Kidney glomerular epithelial cell (primary cell): ENCODE data around the gene WDR7.

Source experiments
- DNase-seq: peaks from one replicate; lab custom pipeline; 2025; lab: John Stamatoyannopoulos, UW

The WDR7 gene

DNA sequence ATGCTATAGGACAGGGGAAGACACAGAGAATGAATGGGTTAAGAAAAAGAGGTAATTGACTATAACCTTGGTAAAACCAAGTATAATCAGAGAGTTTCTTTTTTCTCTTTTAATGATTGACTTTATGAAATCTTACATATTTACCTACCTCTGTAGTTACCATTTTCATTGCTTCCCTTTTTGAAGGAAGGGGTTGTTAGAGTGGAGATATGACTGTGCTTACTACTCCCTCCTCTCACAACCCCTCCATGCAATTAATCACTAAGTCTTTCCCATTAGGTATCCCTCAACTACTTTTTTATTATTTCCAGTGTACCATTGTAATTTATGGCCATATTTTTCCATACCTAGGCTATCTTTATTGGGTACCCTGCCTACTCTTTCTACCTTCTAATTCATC, 71.4 kb downstream of the WDR7 start:
- DNase-seq: no peak

DNA sequence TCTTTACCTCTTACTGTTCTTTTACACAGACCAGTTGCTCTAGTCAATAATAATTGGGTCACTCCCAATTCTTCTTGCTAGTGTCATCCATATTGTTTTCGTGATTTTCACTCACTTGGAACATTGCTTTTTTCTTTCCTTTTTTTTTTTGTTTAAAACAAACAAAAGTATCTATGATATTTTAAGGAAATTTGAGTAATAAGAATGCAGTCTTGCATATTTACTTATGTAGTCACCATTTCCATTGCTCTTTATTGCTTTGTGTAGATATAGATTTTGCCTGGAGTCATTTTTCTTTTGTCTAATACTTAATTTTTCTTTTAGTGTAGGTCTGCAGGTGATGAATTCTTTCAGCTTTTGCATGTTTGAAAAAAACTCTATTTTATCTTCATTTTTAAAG, 71.9 kb downstream of the WDR7 start:
- DNase-seq: no peak

- DNase-seq: no peak
Measured at GRCh38 chr18:56723706-56724105, 72.5 kb downstream of the WDR7 start.

DNA sequence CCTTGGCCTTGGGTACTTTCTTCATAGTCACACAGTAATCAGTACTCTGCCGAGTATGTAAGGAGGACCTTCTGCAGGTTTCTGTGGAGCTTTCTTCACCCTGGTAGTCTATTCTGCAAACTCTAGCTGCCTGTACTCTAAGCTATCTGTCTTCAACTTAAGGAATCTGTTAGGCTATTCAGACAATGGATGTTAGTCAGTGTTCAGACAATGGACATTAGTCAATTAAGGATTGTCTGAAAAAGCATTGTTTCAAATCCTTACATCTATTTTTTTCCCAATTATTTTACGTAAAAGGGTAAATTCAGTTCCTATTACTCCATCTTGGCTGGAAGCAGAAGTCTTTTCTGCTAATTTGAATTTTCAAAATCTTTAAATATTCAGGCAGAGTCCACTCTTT, 75.7 kb downstream of the WDR7 start:
- DNase-seq: no peak

GRCh38 chr18:56727399-56727798, 76.2 kb downstream of the WDR7 start:
- DNase-seq: no peak

- DNase-seq: no peak
Measured at GRCh38 chr18:56728741-56729140, 77.6 kb downstream of the WDR7 start.

- DNase-seq: no peak
Measured at GRCh38 chr18:56738184-56738583, 87.0 kb downstream of the WDR7 start.

GRCh38 chr18:56739731-56740130, 88.6 kb downstream of the WDR7 start:
- no peak for DNase-seq

- DNase-seq: no peak
Measured at GRCh38 chr18:56740645-56741044, 89.5 kb downstream of the WDR7 start.

- no peak for DNase-seq
Measured at GRCh38 chr18:56741685-56742084, 90.5 kb downstream of the WDR7 start.

DNA sequence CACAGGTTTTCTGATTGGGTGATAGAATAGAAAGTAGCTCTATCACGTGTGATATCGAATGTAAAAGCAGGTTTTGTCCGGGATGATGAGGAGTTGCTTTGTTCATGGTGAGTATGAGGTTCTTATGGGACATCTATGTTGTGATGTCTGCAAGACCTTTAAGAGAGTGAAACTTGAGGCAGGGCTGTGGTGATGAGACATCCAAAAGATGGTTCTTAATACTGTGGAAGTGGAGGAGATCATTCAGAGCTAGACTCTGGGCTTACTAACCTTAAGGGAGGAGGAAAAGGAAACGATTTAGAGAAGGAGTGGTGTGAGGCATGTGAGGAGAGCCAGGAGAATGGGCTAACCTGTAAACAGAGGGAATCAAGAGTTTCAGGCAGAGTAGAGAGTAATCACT, 92.0 kb downstream of the WDR7 start:
- DNase-seq: no peak

DNA sequence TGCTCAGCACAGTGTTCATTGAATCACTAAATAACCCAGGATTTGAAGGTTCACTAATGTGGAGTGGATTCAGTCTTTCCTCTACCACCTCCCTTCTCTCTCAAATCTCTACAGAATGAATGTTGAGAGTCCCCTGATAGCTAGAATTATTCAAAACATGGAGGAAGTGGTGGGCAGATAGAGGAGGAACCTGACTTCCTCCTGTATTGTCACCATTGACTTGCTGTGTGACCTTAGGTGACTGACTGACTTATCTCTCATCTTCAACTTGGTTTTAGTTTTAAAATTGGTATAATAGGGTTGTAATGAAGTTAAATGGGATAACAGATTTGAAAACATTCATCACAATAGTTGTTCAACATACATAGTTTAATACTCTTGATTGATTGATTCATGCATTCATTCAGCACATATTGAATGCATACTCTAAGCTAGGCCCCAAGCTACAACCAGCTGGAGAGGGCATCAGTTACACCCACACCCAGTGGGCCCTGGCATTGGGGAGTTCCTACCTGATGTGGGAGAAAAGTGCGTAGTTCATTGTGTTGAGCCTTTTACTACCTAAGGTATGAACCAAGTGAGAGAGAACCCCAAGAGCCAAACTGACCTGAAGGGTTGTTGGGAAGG, 96.0 kb downstream of the WDR7 start:
- no peak for DNase-seq

GRCh38 chr18:56747857-56748256, 96.7 kb downstream of the WDR7 start:
- DNase-seq: no peak

DNA sequence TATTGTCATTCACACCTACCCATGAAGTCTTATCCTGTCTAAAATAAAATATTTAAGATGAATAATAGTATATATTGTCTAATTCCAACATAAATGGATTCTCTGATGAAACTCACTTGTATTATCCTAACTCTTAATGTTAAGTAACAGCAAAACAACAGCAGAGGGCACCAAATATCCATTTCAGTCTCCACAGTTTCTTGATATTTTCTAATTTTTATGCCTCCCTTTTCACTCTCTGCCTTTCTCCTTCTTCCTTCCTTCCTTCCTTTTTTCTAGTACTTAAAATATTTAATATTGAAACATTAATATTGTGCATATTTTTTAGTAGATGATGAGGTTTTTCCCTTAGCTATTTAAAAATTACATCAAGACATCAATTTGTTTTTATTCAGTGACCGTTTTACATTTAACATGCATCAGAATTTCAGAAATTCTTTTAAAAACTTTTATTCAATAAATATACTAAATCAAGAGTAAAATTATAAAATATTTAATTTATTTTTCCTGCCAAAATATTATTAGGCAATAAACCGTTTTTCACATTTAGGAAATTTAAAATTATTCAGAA, 97.6 kb downstream of the WDR7 start:
- DNase-seq: peak; percentile 35

GRCh38 chr18:56756966-56757365, 105.8 kb downstream of the WDR7 start:
- no peak for DNase-seq

DNA sequence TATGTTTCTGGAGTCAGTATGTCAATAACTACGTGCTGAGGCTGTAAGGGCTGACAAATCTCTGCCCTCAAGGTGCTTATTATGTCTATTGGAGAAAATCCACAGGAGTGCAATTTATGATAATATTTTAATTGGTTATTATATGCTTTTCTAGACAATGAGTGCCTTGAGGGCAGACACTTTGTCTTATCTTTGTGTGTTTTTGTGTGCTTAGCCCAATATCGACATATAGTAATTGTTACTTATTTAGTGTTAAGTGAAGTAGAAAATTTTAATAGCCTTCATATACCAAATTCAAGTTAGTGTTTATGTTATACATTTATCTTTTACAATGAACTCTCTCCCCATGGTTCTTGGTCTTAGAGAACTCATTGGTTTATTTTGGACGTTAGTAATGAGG, 118.9 kb downstream of the WDR7 start:
- DNase-seq: no peak

GRCh38 chr18:56770873-56771272, 119.7 kb downstream of the WDR7 start:
- no peak for DNase-seq

- no peak for DNase-seq
Measured at GRCh38 chr18:56775701-56776100, 124.5 kb downstream of the WDR7 start.

DNA sequence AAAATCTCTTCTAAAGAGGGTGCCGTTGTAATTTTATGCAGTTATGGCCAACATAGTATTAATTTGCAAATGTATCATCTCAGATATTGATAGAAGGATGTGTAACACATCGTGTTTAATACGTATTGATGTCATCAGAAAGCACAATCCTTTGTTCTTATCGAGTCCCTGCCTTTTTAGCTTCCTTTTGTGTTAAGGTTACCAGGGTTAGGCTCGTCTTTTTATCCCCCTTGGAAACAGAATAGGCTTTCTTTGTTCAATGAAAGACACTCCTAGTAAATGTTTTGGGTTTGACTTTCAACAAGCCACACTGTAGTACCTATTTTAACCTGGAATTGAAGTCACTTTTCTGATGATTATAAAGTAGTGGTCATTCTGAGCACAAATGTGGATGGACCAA, 136.2 kb downstream of the WDR7 start:
- DNase-seq: no peak

- DNase-seq: peak; percentile 18
Measured at GRCh38 chr18:56789004-56789888, 138.1 kb downstream of the WDR7 start.

GRCh38 chr18:56789889-56790180, 138.7 kb downstream of the WDR7 start:
- DNase-seq: no peak

DNA sequence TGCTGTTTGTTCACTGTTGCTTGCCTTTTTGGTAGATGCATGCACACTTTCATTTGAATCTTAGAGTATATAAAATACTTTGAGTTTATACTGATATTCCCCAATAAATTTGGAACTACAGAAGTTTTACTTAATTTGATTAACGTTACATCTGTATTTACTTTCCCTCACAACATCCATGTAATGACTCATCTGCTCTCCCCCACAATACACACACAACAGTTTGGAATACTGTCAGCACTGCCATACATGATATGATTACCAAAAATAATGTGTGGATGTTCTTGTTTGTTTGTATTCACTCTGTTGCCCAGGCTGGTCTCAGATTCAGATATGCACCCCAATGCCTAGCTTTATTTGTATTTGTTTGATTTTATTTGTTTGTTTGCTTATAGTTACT, 144.2 kb downstream of the WDR7 start:
- no peak for DNase-seq

DNA sequence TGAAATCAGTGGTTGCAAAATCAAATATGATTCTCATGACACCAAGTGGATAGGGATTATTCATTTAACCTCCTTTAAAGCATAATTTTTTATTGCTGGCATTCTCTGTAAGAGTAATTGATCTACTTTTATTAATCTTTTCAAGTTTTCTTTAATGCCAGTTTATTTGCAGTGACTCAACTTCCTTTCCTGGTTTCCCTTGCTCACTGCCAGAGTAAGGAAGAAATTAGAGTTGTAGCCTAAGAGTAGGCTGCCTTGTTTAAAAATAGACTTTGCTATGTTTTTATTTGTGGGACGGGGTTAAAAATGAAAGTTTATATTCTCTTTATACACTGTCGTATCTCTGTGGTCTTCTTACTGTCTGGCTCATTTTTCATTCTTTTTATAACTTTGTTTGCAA, 148.6 kb downstream of the WDR7 start:
- DNase-seq: no peak

- DNase-seq: no peak
Measured at GRCh38 chr18:56803051-56803450, 151.9 kb downstream of the WDR7 start.
